Measurements from ENCODE around the gene CLCN3.
"Not testable (repeated sequence)": the region's sequence is repeated elsewhere in the genome, so short reads cannot be mapped to it uniquely, and the experiment has no call there.

Gene CLCN3

DNA sequence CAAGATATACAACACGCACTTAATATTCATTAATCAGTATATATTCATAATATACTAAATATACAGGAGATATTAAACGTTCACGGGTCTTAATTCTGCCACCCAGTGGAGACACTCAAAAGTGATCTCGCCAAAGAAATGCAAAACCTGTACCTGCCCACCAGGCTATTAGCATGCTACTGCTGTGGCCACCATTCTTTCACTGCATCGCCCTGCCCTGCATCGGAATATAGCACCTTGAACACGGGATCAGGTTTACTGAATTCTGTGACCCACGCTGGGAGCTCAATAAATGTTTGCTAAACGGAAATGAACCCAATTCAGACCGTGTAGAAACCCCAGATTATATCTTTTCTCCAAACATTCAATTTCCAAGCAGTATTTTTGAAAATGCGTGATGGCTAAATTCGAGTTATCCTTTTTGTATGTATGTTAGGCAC is 840 bp upstream of the CLCN3 start:
- peak overlapping the region; percentile 76; the same call in 1 of the 2 replicates for H3K9ac ChIP-seq (ENCODE audit: low read depth, low read length)
- no peaks in the 10 kb centered on the region for H3K27me3 ChIP-seq (ENCODE audit: insufficient read depth, low read length)
- no peaks in the 10 kb centered on the region for H3K9me3 ChIP-seq (ENCODE audit: insufficient read depth, low read depth, low read length)
- H3K36me3 ChIP-seq (ENCODE audit: insufficient read depth, low read depth, low read length): no peaks in the 10 kb centered on the region
- no peak overlapping the region for H3K27ac ChIP-seq (ENCODE audit: low read length)
- H3K4me1 ChIP-seq (ENCODE audit: insufficient read depth, low read length): peaks cover 7% of the 10 kb centered on the region; the same call in 1 of the 2 replicates
- H3K4me3 ChIP-seq (ENCODE audit: low read length): peak overlapping the region; percentile 92

DNA sequence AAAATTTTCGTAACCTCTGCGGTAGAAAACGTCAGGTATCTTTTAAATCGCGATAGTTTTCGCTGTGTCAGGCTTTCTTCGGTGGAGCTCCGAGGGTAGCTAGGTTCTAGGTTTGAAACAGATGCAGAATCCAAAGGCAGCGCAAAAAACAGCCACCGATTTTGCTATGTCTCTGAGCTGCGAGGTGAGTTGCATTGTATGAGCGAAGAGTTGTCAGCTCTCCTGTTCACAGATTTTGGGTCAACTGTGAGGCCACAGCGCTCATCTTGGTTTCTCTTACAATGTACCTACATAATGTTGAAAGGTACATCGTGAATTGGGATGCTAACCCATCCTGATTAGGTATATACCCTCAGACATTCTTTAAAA is 486 bp downstream of the CLCN3 start:
- H3K9ac ChIP-seq (ENCODE audit: low read depth, low read length): peak overlapping the region; percentile 97
- H3K27ac ChIP-seq (ENCODE audit: low read length): peak overlapping the region; percentile 58
- peak overlapping the region; percentile 92 for H3K4me3 ChIP-seq (ENCODE audit: low read length)
- H3K4me1 ChIP-seq (ENCODE audit: insufficient read depth, low read length): peaks cover 7% of the 10 kb centered on the region; the same call in 1 of the 2 replicates
- no peaks in the 10 kb centered on the region for H3K36me3 ChIP-seq (ENCODE audit: insufficient read depth, low read depth, low read length)
- H3K27me3 ChIP-seq (ENCODE audit: insufficient read depth, low read length): no peaks in the 10 kb centered on the region
- no peaks in the 10 kb centered on the region for H3K9me3 ChIP-seq (ENCODE audit: insufficient read depth, low read depth, low read length)

DNA sequence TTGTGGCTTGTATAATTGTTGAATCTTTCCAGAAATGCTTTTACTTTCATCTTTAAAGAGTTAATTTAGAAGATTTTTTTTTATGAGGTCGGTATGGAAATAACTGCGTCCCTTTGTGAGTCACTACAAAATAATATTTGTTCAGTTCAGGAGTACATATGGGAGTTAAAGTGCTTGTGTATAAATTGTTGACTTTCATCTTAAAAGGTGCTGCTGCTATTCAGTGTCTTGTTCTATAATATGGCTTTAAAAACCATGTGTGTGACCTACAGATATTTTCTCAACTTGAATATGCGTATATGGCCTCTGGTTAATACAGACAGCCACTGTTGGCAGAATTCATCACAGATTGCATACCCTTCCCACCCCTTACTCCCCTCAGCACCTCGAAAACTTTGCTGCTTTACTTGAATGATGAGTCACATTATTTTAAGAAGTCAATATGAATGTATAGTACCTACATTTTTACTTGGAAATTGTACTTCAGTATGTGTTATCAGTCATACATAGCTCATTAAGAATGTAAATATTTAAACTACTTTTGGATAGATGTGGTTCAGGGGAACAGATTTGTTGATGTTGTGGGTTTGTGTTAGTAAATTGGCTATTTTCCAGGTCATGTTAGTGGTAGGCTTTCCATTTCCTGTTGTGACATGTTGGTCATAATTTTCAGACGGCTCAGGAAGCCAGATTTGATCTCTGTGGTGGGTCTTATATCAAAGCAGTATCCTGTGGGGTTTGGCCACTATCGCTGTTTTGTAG is 1.5 kb downstream of the CLCN3 start:
- Histone ChIP-seq H3K36me3 (ENCODE audit: insufficient read depth, low read depth, low read length) (no peaks in the 10 kb centered on the region), H3K4me3 (ENCODE audit: low read length) (peak overlapping the region; percentile 92), H3K9ac (ENCODE audit: low read depth, low read length) (peak overlapping the region; percentile 97), H3K27ac (ENCODE audit: low read length) (no peak overlapping the region), H3K9me3 (ENCODE audit: insufficient read depth, low read depth, low read length) (no peaks in the 10 kb centered on the region), H3K27me3 (ENCODE audit: insufficient read depth, low read length) (no peaks in the 10 kb centered on the region), H3K4me1 (ENCODE audit: insufficient read depth, low read length) (peaks cover 7% of the 10 kb centered on the region; the same call in 1 of the 2 replicates)

- Histone ChIP-seq H3K4me1 (ENCODE audit: insufficient read depth, low read length) (peaks cover 7% of the 10 kb centered on the region; the same call in 1 of the 2 replicates), H3K4me3 (ENCODE audit: low read length) (peak overlapping the region; percentile 92; the same call in 1 of the 2 replicates), H3K9ac (ENCODE audit: low read depth, low read length) (no peak overlapping the region), H3K36me3 (ENCODE audit: insufficient read depth, low read depth, low read length) (no peaks in the 10 kb centered on the region), H3K27ac (ENCODE audit: low read length) (no peak overlapping the region), H3K27me3 (ENCODE audit: insufficient read depth, low read length) (no peaks in the 10 kb centered on the region), H3K9me3 (ENCODE audit: insufficient read depth, low read depth, low read length) (no peaks in the 10 kb centered on the region)
Observed at GRCh38 chr4:169622566-169622965, 2.2 kb downstream of the CLCN3 start.

DNA sequence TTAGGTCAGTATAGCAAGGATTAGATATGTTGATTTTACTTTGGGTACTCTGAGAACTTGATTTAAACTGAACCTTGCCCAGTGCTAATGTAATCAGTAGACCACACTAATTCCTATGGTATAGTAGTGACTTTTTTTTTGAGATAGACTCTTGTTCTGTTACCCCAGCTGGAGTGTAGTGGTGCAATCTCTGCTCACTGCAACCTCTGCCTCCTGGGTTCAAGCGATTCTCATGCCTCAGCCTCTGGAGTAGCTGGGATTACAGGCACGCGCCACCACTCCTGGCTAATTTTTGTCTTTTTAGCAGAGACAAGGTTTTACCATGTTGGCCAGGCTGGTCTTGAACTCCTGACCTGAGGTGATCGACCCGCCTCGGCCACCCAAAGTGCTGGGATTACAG is 3.6 kb downstream of the CLCN3 start:
- not testable (repeated sequence) for H3K4me3 ChIP-seq (ENCODE audit: low read length); H3K9me3 ChIP-seq (ENCODE audit: insufficient read depth, low read depth, low read length); H3K4me1 ChIP-seq (ENCODE audit: insufficient read depth, low read length); H3K27ac ChIP-seq (ENCODE audit: low read length); H3K27me3 ChIP-seq (ENCODE audit: insufficient read depth, low read length); H3K9ac ChIP-seq (ENCODE audit: low read depth, low read length); H3K36me3 ChIP-seq (ENCODE audit: insufficient read depth, low read depth, low read length)

- Histone ChIP-seq H3K27ac (ENCODE audit: low read length) (no peak overlapping the region), H3K4me1 (ENCODE audit: insufficient read depth, low read length) (peaks cover 7% of the 10 kb centered on the region; the same call in 1 of the 2 replicates), H3K9me3 (ENCODE audit: insufficient read depth, low read depth, low read length) (no peaks in the 10 kb centered on the region), H3K36me3 (ENCODE audit: insufficient read depth, low read depth, low read length) (no peaks in the 10 kb centered on the region), H3K9ac (ENCODE audit: low read depth, low read length) (no peak overlapping the region), H3K27me3 (ENCODE audit: insufficient read depth, low read length) (no peaks in the 10 kb centered on the region), H3K4me3 (ENCODE audit: low read length) (no peak overlapping the region)
Observed at GRCh38 chr4:169625886-169626285, 5.5 kb downstream of the CLCN3 start.

- no peak overlapping the region for H3K9ac ChIP-seq (ENCODE audit: low read depth, low read length)
- no peak overlapping the region for H3K4me3 ChIP-seq (ENCODE audit: low read length)
- peaks cover 4% of the 10 kb centered on the region; the same call in 1 of the 2 replicates for H3K4me1 ChIP-seq (ENCODE audit: insufficient read depth, low read length)
- H3K27ac ChIP-seq (ENCODE audit: low read length): no peak overlapping the region
- no peaks in the 10 kb centered on the region for H3K36me3 ChIP-seq (ENCODE audit: insufficient read depth, low read depth, low read length)
- no peaks in the 10 kb centered on the region for H3K27me3 ChIP-seq (ENCODE audit: insufficient read depth, low read length)
- H3K9me3 ChIP-seq (ENCODE audit: insufficient read depth, low read depth, low read length): no peaks in the 10 kb centered on the region
Observed at GRCh38 chr4:169626331-169627282, 6.2 kb downstream of the CLCN3 start.

GRCh38 chr4:169627307-169627706 is 6.9 kb downstream of the CLCN3 start:
- H3K27ac ChIP-seq (ENCODE audit: low read length): no peak overlapping the region
- no peak overlapping the region for H3K9ac ChIP-seq (ENCODE audit: low read depth, low read length)

DNA sequence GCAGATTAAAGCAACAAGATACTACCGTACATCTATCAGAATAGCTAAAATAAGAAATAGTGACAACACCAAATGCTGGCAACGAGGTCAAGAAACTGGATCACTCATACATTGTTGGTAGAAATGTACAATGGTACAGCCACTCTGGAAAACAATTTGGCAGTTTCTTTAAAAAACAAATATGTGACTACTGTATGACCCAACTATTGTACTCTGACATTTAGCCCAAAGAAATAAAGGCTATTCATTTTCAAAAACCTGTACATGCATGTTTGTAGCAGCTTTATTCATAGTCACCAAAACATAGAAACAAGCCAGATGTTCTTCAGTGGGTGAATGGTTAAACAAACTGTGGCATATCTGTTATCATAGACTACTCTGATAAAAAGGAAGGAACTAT is 8.2 kb downstream of the CLCN3 start:
- Histone ChIP-seq H3K9ac (ENCODE audit: low read depth, low read length) (no peak overlapping the region), H3K27me3 (ENCODE audit: insufficient read depth, low read length) (no peaks in the 10 kb centered on the region), H3K9me3 (ENCODE audit: insufficient read depth, low read depth, low read length) (no peaks in the 10 kb centered on the region), H3K4me1 (ENCODE audit: insufficient read depth, low read length) (no peaks in the 10 kb centered on the region), H3K4me3 (ENCODE audit: low read length) (no peak overlapping the region), H3K27ac (ENCODE audit: low read length) (no peak overlapping the region), H3K36me3 (ENCODE audit: insufficient read depth, low read depth, low read length) (no peaks in the 10 kb centered on the region)

More at GRCh38 chr4:169627307-169627706, 6.9 kb downstream of the CLCN3 start:
- no peaks in the 10 kb centered on the region for H3K4me1 ChIP-seq (ENCODE audit: insufficient read depth, low read length)
- H3K27me3 ChIP-seq (ENCODE audit: insufficient read depth, low read length): no peaks in the 10 kb centered on the region
- no peak overlapping the region for H3K4me3 ChIP-seq (ENCODE audit: low read length)
- H3K9me3 ChIP-seq (ENCODE audit: insufficient read depth, low read depth, low read length): no peaks in the 10 kb centered on the region
- no peaks in the 10 kb centered on the region for H3K36me3 ChIP-seq (ENCODE audit: insufficient read depth, low read depth, low read length)

DNA sequence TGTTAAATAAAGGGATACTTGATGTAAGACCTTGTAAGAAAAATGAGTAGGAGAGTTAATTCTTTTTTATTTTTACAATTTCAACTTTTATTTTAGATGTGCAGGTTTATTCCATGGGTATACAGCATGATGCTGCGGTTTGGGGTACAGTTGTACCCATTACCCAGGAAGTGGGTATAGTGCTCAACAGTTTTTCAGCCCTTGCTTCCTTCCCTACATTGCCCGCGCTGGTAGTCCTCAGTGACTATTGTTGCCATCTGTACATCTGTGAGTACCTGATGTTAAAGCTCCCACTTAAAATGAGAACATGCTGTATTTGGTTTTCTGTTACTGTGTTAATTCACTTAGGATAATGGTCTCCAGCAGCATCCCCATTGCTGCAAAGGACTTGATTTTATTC is 9.7 kb downstream of the CLCN3 start:
- no peak overlapping the region for H3K9ac ChIP-seq (ENCODE audit: low read depth, low read length)
- H3K9me3 ChIP-seq (ENCODE audit: insufficient read depth, low read depth, low read length): no peaks in the 10 kb centered on the region
- H3K4me3 ChIP-seq (ENCODE audit: low read length): no peak overlapping the region
- H3K36me3 ChIP-seq (ENCODE audit: insufficient read depth, low read depth, low read length): no peaks in the 10 kb centered on the region
- H3K27ac ChIP-seq (ENCODE audit: low read length): no peak overlapping the region
- no peaks in the 10 kb centered on the region for H3K4me1 ChIP-seq (ENCODE audit: insufficient read depth, low read length)
- no peaks in the 10 kb centered on the region for H3K27me3 ChIP-seq (ENCODE audit: insufficient read depth, low read length)

GRCh38 chr4:169632896-169633295 is 12.5 kb downstream of the CLCN3 start:
- no peak overlapping the region for H3K4me3 ChIP-seq (ENCODE audit: low read length)
- H3K36me3 ChIP-seq (ENCODE audit: insufficient read depth, low read depth, low read length): peaks cover 18% of the 10 kb centered on the region
- no peaks in the 10 kb centered on the region for H3K9me3 ChIP-seq (ENCODE audit: insufficient read depth, low read depth, low read length)
- H3K9ac ChIP-seq (ENCODE audit: low read depth, low read length): no peak overlapping the region
- H3K27me3 ChIP-seq (ENCODE audit: insufficient read depth, low read length): no peaks in the 10 kb centered on the region
- H3K4me1 ChIP-seq (ENCODE audit: insufficient read depth, low read length): no peaks in the 10 kb centered on the region
- H3K27ac ChIP-seq (ENCODE audit: low read length): no peak overlapping the region

Data from iPS-20b (cell line).